HG02981 (cell line): ENCODE measurements around the gene E2F1.
"Not testable (repeated sequence)": the region's sequence is repeated elsewhere in the genome, so short reads cannot be mapped to it uniquely, and the experiment has no call there.

Experiments
- ATAC-seq: cut with Tn5 transposase; IDR thresholded peaks from one replicate; pipeline ENCODE4 v1.9.1; 2021; ENCODE audit warnings: mild to moderate bottlenecking, moderate library complexity; ENCODE audit not compliant: unreplicated experiment

E2F1 gene

DNA sequence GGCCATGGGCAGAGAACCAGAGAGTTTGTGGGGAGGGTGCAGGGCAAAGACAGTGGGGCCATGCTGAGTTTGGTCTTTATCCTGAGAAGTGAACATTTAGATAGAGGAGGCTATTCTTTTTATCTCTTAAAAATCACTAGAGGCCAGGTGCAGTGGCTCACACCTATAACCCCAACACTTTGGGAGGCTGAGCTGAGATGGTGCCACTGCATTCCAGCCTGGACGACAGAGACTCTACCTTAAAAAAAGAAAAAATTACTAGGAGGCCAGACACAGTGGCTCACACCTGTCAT, 25.2 kb upstream of the E2F1 start:
- ATAC-seq, result no peak

DNA sequence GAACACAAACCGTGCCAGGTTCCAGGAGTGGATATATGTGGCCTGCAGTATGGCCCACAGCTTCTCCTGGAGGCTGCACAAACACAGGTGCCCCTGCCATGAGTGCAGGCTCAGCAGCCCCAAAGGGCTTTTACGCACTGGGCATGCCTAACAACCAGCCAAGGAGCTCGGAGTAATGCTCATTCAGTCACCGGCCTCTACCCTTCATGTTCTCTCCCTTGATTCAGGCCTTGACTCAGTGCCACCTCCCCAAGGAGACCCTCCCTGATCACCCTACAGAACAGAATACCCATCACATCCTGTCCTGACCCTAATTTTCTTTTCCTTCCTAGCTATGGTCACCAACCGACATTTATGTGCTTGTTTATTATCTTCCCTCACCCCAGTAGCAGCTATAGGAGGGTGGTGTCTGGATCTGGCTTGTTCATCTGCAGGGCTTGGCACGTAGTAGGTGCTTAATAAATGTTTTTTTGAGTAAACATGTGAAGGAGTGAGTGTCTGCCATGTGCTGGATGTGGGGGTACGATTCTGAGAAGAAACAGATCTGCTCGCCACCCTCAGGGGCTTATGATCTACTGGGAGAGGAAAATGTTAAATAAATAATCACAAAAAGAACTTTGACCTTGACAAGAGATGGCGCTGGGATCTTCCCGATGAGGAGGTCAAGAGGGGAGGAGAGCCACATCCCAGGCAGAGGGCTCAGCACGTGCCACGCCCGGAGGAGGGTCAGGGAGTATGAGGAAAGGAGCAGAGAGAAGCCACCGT, 24.7 kb upstream of the E2F1 start:
- ATAC-seq, result no peak

DNA sequence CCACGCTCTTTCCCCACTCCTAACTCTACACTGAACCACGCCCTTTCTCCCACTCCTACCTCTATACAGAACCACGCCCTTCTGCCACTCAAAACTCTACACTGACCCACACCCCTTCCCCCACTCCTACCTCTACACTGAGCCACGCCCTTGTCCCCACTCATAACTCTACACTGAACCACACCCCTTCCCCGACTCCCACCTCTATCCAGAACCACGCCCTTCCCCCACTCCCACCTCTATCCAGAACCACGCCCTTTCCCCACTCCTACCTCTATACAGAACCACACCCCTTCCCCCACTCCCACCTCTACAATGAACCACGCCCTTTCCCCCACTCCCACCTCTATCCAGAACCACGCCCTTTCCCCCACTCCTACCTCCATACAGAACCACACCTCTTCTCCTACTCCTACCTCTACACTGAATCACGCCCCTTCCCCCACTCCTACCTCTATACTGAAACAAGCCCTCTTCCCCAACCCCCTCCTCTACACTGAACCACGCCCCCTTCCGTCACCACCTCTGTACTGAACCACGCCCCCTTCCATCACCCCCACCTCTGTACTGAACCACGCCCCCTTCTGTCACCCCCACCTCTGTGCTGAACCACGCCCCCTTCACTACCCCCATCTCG, 23.8 kb upstream of the E2F1 start:
- no peak for ATAC-seq

DNA sequence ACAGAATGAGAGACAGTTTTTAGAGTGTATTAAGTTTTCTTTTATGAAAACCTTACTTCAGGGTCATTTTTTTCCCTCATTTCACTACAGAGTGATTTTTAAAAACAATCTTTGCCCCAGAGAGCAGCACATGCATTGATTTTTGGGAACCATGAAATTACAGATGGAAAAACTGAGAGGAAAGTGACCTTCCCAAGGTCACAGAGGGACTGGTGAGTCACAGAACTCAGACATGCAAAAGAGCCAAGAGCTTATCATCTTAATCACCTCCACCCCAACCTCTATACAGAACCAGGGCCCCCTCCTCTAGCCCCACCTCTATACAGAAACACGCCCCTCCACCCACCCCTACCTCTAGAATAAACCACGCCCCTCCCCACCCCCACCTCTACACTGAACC, 23.2 kb upstream of the E2F1 start:
- ATAC-seq, result no peak

DNA sequence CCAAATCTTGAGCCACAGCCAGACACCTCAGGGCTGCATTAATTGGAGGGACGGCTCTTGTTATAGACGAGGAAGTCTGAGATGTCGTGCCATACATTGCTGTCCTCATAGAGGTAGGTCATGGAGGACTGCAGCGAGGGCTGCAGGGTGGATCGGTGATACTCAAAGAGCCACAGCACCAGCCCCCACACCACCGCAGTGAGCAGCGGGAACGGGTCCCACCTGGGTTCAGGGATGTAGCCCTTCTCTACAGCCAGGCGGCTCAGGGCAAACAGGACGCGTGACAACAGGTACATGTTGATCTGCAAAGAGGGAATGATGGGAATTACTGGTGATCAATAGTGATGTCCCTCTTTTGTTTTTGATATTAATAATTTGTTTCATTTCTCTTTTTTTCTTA, 21.5 kb upstream of the E2F1 start:
- no peak for ATAC-seq

DNA sequence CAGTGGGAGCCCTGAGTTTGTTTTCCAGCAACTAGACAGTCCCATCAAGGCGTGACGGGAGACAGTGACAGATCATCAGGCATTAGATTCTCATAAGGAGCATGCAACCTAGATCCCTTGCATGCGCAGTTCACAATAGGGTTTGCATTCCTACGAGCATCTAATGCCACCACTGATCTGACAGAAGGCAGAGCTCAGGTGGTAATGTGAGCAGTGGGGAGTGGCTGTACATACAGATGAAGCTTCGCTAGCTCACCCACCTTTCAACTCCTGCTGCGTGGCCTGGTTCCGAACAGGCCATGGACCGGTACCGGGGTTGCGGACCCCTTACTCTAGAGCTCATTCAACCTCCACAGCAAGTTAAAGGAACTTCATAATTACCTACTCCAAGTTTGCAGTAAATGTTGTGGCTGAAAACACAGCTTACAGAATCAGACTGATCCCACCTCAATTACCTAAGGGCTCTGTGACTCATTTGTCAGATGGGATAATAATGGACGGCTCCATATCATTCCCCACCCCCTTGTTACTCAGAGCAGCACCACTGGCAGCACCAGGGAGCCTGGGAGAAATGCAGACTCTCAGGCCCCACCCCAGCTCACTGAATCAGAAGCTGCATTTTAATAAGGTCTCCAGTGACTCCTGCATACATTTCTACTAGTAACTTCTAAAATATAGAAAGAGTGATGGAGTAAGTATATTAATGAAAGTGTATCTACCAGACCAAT, 18.2 kb upstream of the E2F1 start:
- no peak for ATAC-seq

DNA sequence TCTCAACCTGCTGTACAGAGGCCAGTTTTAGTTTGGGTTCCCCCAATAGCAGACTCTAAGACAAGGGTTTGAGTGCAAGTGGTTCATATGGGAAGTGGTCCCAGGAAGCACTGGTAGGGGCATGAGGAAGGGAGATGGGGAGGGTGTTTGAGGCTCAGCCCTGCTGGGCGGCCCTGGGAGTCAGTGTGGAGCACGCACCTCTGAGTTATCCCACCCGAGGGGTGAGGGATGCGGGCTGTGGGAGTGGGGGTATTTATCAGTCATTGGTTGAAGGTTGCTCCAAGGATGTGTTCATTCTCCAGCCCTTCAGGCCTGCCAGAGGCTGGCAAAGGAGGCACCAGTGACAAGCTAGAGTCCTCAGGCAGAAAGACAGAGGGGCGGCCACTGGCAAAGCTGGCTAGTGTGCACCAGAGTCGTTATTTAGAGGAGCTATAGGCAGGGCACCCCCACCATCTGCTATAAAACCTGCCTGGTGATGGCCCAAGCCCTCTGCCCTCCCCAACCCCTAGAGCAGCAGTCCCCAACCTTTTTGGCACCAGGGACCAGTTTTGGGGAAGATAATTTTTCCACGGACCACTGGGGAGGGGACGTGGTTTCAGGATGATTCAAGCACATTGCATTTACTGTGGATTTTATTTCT, 17.4 kb upstream of the E2F1 start:
- no peak for ATAC-seq

DNA sequence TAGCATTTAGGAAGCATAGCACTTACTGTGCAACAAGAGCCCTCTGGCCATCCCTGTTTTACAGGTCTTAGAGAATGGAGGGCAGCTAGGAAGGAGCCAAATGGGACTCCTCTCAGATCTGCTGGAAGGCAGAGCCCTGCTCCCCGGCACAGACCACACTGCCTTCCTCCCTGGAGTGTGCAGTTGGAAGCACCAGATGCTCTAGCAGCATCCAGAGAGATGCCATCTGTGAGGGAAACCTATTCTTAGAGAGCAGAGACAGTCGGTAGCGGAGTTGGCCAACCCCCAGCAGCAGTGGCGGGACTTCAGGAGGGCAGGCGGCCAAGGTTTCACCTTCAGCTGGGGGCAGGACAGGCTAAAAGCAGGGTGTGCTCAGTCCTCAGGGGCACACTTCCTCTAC, 16.7 kb upstream of the E2F1 start:
- ATAC-seq, result no peak

DNA sequence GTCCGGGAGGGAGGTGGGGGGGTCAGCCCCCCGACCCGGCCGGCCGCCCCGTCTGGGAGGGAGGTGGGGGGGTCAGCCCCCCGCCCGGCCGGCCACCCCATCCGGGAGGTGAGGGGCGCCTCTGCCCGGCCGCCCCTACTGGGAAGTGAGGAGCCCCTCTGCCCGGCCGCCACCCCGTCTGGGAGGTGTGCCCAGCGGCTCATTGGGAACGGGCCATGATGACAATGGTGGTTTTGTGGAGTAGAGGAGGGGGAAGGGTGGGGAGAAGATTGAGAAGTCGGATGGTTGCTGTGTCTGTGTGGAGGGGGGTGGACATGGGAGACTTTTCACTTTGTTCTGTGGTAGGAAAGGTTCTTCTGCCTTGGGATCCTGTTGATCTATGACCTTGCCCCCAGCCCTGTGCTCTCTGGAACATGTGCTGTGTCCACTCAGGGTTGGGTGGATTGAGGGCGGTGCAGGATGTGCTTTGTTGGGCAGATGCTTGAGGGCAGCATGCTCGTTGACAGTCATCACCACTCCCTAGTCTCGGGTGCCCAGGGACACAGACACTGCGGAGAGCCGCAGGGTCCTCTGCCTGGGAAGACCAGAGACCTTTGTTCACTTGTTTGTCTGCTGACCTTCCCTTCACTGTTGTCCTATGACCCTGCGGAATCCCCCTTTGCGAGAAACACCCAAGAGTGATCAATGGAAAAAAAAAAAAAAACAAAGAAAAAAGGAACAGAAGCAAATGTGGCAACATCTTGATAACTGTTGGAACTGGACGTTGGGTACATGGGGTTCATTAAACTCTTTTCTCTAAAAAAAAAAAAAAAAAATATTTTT, 15.7 kb upstream of the E2F1 start:
- no peak for ATAC-seq

DNA sequence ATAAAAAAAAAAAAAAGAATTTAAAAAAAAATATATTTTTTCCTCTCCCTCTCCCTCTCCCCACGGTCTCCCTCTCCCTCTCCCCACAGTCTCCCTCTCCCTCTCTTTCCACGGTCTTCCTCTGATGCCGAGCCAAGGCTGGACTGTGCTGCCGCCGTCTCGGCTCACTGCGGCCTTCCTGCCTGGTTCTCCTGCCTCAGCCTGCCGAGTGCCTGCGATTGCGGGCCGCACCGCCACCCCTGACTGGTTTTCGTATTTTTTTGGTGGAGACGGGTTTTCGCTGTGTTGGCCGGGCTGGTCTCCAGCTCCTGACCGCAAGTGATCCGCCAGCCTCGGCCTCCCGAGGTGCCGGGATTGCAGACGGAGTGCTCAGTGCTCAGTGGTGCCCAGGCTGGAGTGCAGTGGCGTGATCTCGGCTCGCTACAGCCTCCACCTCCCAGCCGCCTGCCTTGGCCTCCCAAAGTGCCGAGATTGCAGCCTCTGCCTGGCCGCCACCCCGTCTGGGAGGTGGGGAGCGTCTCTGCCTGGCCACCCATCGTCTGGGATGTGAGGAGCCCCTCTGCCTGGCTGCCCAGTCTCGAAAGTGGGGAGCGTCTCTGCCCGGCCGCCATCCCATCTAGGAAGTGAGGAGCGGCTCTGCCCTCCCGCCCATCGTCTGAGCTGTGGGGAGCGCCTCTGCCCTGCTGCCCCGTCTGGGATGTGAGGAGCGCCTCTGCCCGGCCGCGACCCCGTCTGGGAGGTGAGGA, 14.7 kb upstream of the E2F1 start:
- ATAC-seq, result not testable (repeated sequence)

DNA sequence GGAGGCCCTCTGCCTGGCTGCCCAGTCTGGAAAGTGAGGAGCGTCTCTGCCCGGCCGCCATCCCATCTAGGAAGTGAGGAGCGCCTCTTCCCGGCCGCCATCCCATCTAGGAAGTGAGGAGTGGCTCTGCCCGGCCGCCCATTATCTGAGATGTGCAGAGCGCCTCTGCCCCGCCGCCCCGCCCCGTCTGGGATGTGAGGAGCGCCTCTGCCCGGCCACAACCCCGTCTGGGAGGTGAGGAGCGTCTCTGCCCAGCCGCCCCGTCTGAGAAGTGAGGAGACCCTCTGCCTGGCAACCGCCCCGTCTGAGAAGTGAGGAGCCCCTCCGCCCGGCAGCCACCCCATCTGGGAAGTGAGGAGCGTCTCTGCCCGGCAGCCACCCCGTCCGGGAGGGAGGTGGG, 12.8 kb upstream of the E2F1 start:
- ATAC-seq, result not testable (repeated sequence)

DNA sequence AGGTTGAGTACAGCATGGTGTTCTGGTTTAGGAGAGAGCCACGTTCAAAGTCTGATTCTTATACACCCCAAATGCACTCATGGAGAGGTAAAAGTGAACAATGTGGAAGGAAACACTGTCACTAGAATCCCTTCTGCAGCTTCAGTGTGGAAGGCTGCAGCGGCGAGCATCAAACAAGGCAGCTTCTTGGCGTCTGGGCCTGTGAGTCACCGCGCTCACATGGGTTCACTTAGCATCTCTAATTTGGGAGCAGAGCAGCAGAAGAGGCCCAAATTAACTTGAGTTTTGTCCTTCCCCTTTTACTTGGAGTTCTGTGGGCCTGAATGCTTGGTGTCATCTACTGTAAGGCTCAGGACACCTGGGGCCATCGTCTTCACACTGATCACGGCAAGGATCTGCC, 10.9 kb upstream of the E2F1 start:
- ATAC-seq, result no peak

DNA sequence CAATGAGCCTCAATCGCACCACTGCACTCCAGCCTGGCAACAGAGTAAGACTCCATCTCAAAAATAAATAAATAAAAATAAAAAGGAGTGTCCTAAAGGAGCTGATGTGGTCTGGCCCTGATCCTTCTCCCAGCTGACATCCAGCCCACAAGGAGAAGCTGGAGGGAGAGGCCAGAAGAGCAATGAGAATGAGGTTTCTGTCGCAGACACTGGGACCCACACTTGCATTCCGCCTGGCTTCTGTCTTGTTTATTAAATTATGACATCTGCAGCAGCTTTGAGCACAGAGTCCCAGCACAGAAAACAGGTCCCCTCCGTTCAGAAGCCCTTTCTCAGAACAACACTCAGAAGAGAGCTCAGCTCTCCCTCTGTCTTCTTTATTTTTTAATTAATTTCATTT, 10.3 kb upstream of the E2F1 start:
- ATAC-seq, result no peak

DNA sequence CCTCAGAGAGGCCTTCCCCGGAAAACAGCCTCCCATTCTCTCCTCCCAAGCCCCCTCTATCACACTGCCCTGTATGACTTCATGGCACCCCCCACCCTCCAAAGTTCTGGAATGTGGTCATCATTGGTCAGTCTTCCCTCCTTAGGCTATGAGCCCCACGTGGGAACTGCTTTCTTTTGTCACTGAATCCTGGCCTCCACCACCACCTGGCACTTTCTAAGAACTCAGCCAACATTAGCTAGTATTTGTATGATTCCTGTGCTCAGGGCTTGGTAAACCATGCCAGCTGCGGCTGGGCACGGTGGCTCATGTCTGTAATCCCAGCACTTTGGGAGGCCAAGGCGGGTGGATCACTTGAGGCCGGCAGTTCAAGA, 8.4 kb upstream of the E2F1 start:
- ATAC-seq, result no peak

DNA sequence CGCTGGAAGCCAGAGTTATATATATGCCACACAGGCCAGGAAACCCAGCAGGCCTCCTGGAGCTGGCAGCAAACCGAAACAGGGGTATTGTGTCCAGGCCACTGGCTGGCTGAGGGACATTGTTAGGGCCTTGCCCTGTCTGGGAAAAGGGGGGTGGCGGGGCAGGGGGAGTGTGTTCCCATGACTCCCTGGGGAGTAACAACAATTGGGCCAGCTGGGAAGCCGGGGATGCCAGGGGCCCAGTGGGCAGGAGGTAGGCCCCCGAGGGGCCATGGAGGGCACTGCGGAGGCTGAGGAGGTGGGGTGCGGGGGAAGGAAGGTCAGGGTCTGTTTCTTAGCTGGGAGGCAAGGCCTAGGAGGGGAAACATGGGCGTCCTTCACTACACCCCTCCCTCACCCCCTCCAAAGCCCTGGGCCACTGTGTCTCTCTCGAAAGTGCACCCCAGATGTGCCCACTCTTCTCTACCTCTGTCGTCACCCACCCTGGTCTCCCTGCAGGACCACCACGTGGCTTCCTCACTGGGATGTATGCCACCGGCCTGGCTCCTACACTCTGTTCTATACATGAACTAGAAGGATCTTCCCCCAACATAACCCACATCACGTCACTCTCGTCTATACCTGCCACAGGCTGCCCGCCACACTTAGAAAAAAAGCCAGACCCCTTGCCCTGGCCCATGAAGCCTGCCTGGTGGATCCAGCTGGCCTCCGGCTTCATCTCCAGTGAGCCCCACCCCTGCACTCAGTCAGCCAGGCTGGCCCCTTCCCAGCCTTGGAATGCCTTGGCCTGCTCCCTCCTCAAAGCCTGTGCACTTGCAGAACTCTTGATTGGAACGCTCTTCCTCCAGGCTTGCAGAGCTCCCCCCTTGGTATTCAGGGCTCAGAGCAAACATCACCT, 7.8 kb upstream of the E2F1 start:
- ATAC-seq, result no peak

DNA sequence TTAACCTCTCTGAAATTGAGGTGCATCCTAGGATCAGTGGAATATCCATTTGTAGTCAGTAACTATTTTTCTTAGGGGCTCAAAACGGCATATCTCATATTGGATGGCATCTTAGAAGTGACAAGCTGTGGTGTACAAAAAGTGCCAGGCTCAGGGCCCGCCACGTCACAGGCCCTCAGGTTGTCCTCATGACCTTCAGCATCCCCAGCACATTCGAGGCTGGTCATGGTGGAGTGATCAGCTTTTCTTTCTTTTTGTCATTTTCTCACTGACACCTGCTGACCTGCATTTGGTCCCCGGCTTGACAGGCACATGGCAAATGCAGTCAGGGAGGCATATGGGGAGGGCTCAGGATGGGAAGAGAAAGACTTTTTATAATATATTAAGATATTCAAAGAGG, 7.1 kb upstream of the E2F1 start:
- no peak for ATAC-seq

DNA sequence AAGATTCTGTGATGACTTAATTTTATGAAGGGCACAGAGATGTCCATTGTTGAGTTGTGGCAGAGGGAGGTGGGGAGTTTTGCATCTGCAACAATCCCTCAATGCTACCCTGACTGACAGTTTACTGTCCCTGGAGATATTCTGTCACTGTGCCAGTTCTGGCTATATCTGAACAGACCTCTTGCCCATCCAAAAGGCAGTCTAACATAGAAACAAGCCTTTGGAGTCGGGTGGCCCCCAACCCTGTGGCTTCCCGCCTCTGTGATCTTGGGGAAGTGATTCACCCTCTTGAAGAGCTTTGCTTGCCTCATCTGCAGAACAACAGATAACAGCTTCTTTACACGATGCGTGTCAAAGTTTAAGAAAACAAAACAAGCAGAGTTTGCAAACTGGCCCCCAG, 3.8 kb upstream of the E2F1 start:
- no peak for ATAC-seq

DNA sequence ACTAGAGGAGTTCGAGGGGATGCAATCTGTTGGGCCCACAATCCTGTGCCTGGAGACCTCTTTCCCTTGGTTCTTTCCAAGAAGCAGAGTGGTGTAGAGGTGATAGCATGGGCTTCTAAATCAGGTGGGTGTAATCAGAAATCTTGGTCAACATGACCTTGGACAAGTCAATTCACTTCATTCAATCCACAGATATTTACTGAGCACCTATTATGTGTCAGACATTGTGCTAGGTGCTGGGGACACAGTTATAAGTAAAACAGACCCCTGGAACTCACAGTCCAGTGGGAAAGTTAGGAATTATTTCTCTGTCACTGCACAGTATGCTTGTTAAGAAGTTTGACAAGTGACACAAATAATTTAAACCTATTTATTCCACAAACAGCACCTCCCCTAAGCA, 3.3 kb upstream of the E2F1 start:
- ATAC-seq, result no peak

DNA sequence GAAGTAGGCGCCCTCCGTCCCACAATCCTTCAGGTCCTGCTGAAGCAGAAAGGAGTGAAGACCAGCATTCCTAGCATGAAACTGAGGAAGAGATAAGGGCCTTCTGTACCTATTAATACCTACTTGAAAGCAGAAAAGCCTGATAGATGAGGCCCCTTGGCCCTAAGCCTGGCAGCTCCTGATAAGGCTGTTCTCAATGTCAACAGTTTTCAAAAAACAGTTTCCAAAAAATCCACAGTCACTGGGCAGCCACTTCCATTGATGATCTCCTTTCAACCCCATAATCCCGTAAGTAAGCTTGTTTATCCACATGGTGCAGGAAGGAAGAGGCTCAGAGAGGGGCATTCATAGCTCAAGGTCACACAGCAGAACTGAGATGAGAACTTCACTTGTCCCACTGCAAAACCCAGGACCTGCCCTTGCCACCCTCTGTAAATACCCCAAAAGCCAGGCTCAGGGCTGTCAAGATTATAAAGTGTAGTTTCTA, 2.8 kb upstream of the E2F1 start:
- ATAC-seq, result no peak
